Kidney glomerular epithelial cell (primary cell): ENCODE results near the gene DELE1.
"Not testable (repeated sequence)": the region's sequence is repeated elsewhere in the genome, so short reads cannot be mapped to it uniquely, and the experiment has no call there.

Source experiments
- DNase-seq: peaks from one replicate; lab custom pipeline; 2025; lab: John Stamatoyannopoulos, UW

The DELE1 gene

GRCh38 chr5:141922827-141923447, 734 bp upstream of the DELE1 start:
- DNase-seq = not testable (repeated sequence)

DNA sequence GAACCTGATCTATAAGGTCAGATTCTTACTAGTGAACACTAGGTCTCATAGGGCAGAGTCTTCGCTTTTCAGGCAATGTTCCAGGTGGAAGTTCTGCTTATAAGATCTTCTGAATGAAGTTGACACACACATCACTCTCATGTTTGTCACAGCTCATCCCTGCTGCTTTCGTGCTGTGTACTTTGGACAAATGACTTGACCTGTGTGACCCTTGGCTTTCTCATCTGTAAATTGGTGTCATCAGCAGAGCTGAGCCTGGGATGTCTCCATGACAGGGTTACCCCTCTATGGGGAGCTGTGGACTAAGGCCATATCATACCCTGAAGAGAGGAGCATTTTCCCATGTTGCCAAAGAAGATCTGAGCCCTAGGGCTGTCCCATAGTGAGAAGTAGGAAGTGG, 2.8 kb downstream of the DELE1 start:
- DNase-seq = no peak

GRCh38 chr5:141928051-141928450, 4.4 kb downstream of the DELE1 start:
- DNase-seq = no peak

- no peak for DNase-seq
These were observed 5.9 kb downstream of the DELE1 start for GRCh38 chr5:141929398-141930058.

DNA sequence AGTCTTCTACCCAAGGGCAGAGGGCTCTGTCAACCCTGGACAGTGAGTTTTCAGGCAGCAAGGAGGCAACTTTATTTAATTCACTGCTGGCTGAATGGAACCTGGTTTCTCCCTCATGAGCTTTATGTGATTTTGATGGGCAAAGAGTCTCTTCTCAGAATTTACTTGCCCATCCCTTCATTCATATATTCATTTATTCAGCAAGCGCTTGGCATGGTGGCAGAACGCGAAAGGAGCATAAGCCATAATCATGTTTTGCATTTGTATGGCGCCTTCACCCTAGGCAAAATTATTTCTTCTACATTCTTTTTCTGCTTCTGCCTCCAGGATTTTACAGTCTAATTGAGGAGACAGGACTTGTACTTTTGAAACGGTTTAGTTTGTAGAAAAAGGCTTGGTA, 8.0 kb downstream of the DELE1 start:
- DNase-seq = no peak

DNA sequence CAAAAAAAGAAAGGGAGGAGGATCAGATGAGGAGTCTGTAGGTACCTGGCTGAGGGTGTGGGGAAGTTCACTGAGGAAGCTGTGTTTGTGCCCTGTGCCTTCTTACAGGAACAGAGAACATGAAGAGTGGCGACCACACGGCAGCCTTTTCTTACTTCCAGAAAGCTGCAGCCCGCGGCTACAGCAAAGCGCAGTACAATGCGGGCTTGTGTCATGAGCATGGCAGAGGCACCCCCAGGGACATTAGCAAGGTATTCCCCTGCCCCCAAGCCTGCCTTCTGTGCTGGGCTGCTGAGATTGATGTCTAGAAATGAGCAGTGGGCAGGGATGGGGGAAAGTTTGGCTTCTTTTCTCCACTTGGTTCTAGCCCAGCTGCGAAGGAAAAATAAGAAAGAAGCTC, 9.5 kb downstream of the DELE1 start:
- no peak for DNase-seq

DNA sequence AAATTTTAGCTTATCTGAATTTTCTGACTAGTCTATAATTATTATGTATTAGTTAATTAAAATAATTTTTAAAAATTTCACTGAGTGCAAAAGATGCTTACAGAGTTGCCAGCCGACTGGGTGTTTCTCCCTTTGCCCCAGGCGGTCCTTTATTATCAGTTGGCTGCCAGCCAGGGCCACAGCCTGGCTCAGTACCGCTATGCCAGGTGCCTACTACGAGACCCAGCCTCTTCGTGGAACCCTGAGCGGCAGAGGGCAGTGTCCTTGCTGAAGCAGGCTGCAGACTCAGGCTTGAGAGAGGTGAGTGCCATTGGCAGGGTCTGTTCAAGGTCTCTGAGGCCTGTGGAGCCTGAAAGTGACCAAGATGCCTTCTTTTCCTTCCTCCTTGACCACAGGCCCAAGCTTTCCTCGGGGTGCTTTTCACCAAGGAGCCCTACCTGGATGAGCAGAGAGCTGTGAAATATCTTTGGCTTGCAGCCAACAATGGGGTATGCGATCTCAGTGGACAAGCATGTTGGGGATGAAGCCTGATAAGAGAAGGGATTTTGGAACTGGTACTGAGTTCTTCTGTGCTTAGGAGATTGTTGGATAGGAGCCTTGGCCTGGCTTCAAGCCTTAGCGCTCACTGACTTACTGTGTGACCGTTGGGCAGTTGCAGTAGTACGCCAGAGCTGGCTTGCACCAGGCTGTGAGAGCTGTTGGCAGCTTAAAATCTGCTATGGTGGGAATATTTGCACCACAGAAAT, 10.6 kb downstream of the DELE1 start:
- no peak for DNase-seq

- no peak for DNase-seq
These were observed 11.9 kb downstream of the DELE1 start for GRCh38 chr5:141935538-141935937.

DNA sequence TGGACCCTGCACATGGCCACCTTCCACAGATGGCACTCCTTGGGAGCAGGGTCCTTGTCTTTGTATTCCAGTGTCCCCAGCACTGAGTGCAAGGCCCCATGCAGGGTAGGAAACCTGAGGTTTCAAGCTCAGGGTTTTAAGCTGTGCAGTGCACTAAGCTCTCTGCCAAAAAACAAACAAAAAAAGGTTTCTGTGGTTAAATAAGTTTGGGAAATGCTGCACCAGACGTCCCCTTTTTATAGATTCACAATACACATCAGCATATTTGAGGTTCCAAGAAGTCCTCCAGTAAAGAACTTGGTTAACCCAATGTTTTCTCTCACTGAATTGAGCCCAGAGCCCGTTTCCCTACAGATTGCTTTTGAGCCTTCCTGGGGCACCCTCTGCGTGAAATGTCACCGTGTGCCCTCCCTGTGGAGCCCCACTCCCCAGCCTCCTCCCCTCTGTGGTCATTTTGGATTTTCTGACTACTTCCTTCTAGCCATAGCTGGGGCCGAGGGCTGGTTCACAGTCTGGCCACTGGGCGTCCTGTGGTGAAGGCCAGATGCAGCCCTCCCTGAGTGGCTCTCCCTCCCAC, 17.1 kb downstream of the DELE1 start:
- DNase-seq = no peak

DNA sequence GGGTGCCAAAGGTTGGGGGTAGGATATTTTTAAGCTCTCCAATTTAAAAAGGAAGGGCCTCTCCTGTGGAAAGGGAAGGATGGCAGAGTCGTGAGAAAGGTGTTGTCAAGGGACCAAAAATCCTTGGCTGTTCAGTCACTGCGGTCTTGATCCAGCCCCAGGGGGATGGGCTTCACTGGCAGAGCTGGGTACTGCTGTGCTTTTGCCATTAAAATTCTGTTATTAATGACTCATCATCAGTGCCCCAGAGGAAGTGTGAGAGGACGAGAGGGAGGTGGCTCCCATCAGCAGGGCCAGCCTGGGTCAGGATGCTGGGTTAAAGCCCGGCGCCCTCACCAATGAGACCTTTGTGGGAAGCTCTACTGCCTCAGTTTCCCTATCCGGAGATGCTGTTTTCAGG, 17.6 kb downstream of the DELE1 start:
- DNase-seq = no peak

DNA sequence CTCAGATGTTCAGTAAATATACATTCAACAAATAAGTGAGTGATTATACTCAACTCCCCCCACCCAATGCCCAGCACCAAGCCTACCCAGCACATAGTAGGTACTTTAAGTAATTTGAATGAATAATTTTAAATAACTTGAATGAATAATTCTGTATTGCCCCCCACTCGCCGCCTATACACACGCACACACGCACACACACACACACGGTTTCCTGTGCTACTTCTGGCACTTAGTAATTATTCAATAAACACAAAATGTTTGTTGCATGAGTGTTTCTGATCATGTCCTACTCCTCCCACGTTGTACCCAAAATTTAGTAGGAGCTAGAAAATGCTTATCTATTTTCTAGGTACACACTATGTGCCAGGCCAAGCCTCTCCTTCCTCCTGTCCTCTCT, 18.1 kb downstream of the DELE1 start:
- no peak for DNase-seq

DNA sequence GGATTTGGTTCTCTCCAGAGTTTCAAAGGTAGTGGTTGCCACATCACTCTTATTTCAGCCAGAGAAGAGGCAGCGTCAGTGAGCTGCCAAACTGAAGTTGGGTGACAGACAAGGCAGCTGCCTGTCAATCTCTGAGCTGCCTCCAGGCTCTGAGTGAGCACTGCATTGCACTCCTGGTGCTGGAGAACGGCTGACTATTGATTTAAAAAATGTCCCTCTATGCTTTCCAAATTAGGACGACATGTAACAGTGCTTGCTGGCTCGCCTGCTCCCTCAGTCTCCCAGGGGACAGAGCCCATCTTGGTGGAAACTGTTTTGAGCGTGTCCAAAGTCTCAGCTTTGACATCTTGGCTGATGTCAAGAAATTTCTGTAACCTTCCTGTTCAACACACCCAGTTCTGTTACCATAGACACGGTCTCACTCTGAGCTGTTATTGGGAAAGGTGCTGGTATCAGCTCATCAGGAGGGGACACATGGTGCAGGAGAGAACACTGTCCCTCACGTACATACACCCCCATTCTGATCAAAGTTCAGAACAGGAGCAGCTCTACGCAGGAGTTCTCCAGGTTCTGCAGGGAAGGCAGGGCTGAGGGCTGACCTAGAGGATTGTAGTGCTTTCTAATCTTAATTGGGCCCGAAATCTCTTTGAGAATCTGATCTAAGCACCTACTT, 18.6 kb downstream of the DELE1 start:
- DNase-seq = no peak

DNA sequence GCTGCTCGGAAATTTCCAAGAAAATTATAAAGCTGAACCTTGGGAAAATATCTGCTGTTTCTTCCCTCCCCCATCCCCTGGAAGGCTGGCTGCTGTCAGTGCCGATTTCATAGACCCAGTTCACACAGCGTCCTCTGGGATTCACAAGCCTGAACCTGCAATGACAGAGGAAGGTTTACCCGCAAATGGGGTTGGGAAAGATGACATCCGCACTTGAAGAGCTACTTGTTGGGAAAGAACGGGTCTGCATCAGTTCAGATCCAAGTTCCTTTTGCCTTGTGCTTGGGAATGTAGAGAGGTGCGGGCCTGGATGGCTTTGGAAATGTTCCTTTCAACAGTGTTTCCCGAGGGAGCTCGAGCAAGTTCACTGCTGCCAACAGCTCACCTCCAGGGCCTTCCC, 20.4 kb downstream of the DELE1 start:
- DNase-seq = no peak

DNA sequence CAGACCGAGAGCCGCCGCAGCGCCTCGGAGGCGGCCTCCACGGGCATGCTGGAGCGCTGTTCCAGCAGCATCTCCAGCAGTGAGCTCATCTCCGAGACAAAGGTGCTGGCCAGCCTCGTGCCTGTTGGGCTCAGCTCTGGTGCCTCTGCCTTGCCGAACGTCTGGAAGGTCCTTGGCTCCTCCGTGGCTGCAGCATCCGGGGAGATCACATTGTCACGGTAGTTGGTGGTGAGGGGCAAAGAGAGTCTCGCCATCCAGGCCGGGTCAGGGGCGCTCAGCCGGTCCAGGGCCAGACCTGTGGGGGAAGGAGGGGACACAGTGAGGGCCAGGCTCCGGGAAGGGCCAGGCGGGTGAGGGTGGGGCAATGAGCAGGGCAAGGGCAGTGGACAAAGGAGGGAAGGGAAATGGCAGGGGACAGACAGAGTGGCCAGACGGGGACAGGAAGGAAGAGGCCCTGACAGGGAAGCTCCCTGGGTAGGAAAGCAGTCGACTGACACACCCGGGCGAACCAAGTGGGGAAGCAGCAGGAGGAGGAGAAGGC, 21.9 kb downstream of the DELE1 start:
- no peak for DNase-seq

DNA sequence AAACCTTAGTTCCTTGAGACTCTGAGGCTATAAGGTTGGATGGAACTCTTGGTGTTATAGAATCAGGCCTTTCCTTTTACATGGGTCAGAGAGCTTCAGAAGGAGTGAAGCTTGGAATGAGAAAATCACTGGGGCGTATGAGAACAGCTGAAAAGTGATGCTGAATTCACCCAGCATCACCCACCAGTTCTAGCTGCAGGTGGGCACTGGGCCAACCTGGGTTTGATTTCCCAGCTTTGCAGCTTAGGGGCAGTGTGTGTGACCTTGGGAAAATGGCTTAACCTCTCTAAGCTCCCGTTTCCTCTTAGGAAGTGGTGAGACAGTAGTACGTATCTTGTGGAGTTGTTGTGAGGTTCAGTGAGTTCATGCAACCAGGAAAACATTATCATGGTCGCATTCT, 23.6 kb downstream of the DELE1 start:
- DNase-seq = no peak

GRCh38 chr5:141948812-141949211, 25.1 kb downstream of the DELE1 start:
- DNase-seq = no peak

- no peak for DNase-seq
These were observed 25.8 kb downstream of the DELE1 start for GRCh38 chr5:141949511-141949910.

- DNase-seq = no peak
These were observed 26.7 kb downstream of the DELE1 start for GRCh38 chr5:141950207-141951005.

GRCh38 chr5:141951332-141951781, 27.7 kb downstream of the DELE1 start:
- no peak for DNase-seq

DNA sequence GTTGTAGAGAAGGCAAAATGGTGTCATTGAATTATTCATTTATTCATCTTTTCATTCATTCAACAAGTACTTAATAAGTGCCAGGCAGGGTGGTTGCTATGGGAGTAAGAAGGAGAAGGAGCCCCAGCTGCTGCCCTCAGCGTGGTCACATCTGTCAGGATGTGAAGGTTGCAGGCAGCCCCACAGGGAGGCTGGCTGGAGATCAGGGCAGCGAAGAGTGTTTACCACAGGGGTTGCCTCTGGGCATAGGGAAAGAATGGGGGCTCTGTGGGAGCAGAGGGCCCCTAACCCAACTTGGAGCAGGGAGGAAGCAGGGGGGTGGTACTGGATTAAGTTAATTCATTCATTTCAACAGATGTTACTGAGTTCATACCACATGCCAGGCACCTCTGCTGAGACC, 28.3 kb downstream of the DELE1 start:
- no peak for DNase-seq

DNA sequence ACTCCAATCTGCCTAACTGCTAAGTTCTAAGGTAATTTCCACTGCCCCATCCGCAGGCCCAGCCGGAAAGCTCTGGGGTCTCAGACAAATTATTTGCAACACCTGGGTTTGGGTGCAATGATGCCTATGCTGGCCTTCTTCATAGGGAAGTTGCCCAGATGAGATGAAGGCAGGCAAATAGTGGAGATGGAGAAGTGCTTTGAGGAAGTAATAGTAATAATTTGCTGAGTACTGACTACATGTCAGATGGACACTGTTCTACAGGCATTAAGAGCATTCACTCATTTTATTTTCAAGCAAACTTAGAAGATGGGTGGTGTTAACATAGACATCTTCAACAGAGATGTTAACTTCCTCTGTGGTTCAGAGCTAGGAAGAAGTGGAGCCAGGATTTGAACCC, 30.5 kb downstream of the DELE1 start:
- DNase-seq = no peak
